ENCODE data around the gene CDK5RAP1. TPM values are rescaled to one million over a fixed set of nuclear protein-coding genes. Genes with fewer than 3 reads are reported as not detected.

CDK5RAP1 gene
- polyA plus RNA-seq, 1 donor (not counting 4 experiments of a cell fraction or from before 2014, with no cell fraction given), result 34.0 TPM

GRCh38 chr20:33311011-33311410 is 90.3 kb downstream of the CDK5RAP1 start:
- H3K36me3 ChIP-seq (ENCODE audit: control insufficient read depth in 2 of 2, extremely low read depth in 1 of 2, insufficient read depth in 2 of 2, low read length in 2 of 2), result no peaks in the 10 kb centered on the region
- FAIRE-seq, result no peak

GRCh38 chr20:33310327-33310899 is 90.9 kb downstream of the CDK5RAP1 start:
- Histone ChIP-seq H3K79me2 (ENCODE audit: control insufficient read depth, insufficient read depth, low read length) (no peaks in the 10 kb centered on the region), H3K9me3 (ENCODE audit: control insufficient read depth, low read depth, low read length) (no peaks in the 10 kb centered on the region), H3K9ac (ENCODE audit: control insufficient read depth, extremely low read depth, insufficient read depth, low read length) (no peak overlapping the region), H4K20me1 (ENCODE audit: control insufficient read depth, extremely low read depth, insufficient read depth, low read length) (no peaks in the 10 kb centered on the region), H3K4me3 (ENCODE audit: control insufficient read depth in 2 of 3, extremely low read depth in 1 of 3, insufficient read depth in 2 of 3, low read depth in 1 of 3, low read length in 3 of 3) (no peak overlapping the region), H3K27ac (ENCODE audit: control insufficient read depth, insufficient read depth, low read length) (no peak overlapping the region), H3K4me2 (ENCODE audit: control insufficient read depth, extremely low read depth, insufficient read depth, low read depth, low read length) (no peak overlapping the region), H3K4me1 (ENCODE audit: control insufficient read depth, extremely low read depth, insufficient read depth, low read length) (no peaks in the 10 kb centered on the region), H3K36me3 (ENCODE audit: control insufficient read depth in 2 of 2, extremely low read depth in 1 of 2, insufficient read depth in 2 of 2, low read length in 2 of 2) (no peaks in the 10 kb centered on the region), H3K27me3 (ENCODE audit: control insufficient read depth, extremely low read depth, insufficient read depth, low read length) (no peaks in the 10 kb centered on the region), H2AFZ (ENCODE audit: control insufficient read depth, low read length) (no peak overlapping the region), H3K9me1 (ENCODE audit: control insufficient read depth, extremely low read depth, insufficient read depth, low read length) (no peaks in the 10 kb centered on the region)
- TF ChIP-seq CTCF (optimal IDR thresholded peaks at IDR 0.05 in 1 of 3, IDR thresholded peaks at IDR 0.05 in 1 of 3, conservative IDR thresholded peaks at IDR 0.05 in 1 of 3; ENCODE audit: extremely low read depth in 1 of 3, insufficient read depth in 2 of 3, low read length in 3 of 3) (no peak), EZH2 (IDR thresholded peaks at IDR 0.05; ENCODE audit: low read length) (no peak)
- dilution Hi-C loops (cut with MboI; ENCODE audit: extremely low pct_ligation_motif_present, low sequenced_read_pairs), result no loop called here
- no peak for FAIRE-seq
- no peak for DNase-seq (ENCODE audit: low read depth, low spot score)

More at GRCh38 chr20:33311011-33311410, 90.3 kb downstream of the CDK5RAP1 start:
- Histone ChIP-seq H3K27me3 (ENCODE audit: control insufficient read depth, extremely low read depth, insufficient read depth, low read length) (no peaks in the 10 kb centered on the region), H3K27ac (ENCODE audit: control insufficient read depth, insufficient read depth, low read length) (no peak overlapping the region), H3K4me3 (ENCODE audit: control insufficient read depth in 2 of 3, extremely low read depth in 1 of 3, insufficient read depth in 2 of 3, low read depth in 1 of 3, low read length in 3 of 3) (no peak overlapping the region), H3K4me2 (ENCODE audit: control insufficient read depth, extremely low read depth, insufficient read depth, low read depth, low read length) (no peak overlapping the region), H3K9ac (ENCODE audit: control insufficient read depth, extremely low read depth, insufficient read depth, low read length) (no peak overlapping the region), H3K4me1 (ENCODE audit: control insufficient read depth, extremely low read depth, insufficient read depth, low read length) (no peaks in the 10 kb centered on the region), H4K20me1 (ENCODE audit: control insufficient read depth, extremely low read depth, insufficient read depth, low read length) (no peaks in the 10 kb centered on the region), H3K79me2 (ENCODE audit: control insufficient read depth, insufficient read depth, low read length) (no peaks in the 10 kb centered on the region), H3K9me1 (ENCODE audit: control insufficient read depth, extremely low read depth, insufficient read depth, low read length) (no peaks in the 10 kb centered on the region), H2AFZ (ENCODE audit: control insufficient read depth, low read length) (no peak overlapping the region), H3K9me3 (ENCODE audit: control insufficient read depth, low read depth, low read length) (no peaks in the 10 kb centered on the region)
- DNase-seq (ENCODE audit: low read depth, low spot score), result no peak
- TF ChIP-seq CTCF (optimal IDR thresholded peaks at IDR 0.05 in 1 of 3, IDR thresholded peaks at IDR 0.05 in 1 of 3, conservative IDR thresholded peaks at IDR 0.05 in 1 of 3; ENCODE audit: extremely low read depth in 1 of 3, insufficient read depth in 2 of 3, low read length in 3 of 3), result no peak
- no peak for TF ChIP-seq EZH2 (IDR thresholded peaks at IDR 0.05; ENCODE audit: low read length)
- dilution Hi-C loops (cut with MboI; ENCODE audit: extremely low pct_ligation_motif_present, low sequenced_read_pairs), result no loop called here
